Gastrocnemius medialis (tissue), 4 donors: ENCODE data around the gene SEC11A. TPM values are rescaled to one million over a fixed set of nuclear protein-coding genes. Genes with fewer than 3 reads are reported as not detected.

ENCODE experiments used
- ATAC-seq, 2 donors: fragments of 150-250 bp; one replicate each; pipeline ENCODE4 v1.9.1; 2016
- DNase-seq, 2 donors: peaks; one replicate each; pipeline ENCODE4 v3.0.0-alpha.2; 2019
- H3K27ac ChIP-seq, 4 donors: fragments of 200-600 bp; sonication (generic); 1 replicate in 1 of 4; 2 replicates in 3 of 4; pipeline ENCODE4 v1.5.1; 2016 to 2018; ENCODE audit warnings: mild to moderate bottlenecking in 2 of 4, moderate library complexity in 1 of 4
- H3K27me3 ChIP-seq, 3 donors: fragments of 200-600 bp; sonication (generic) in 2 of 3; 1 replicate in 1 of 3; 2 replicates in 2 of 3; pipeline versions ENCODE4 v1.5.1 to v1.6.0; 2016 to 2019; ENCODE audit warnings: mild to moderate bottlenecking in 1 of 3, moderate library complexity in 1 of 3
- H3K36me3 ChIP-seq, 2 donors: fragments of 200-600 bp; sonication (generic) in 1 of 2; one replicate each; pipeline ENCODE4 v1.5.1; 2017 to 2018
- H3K4me1 ChIP-seq, 2 donors: fragments of 200-600 bp; sonication (generic) in 1 of 2; one replicate each; pipeline ENCODE4 v1.5.1; 2016 to 2017; ENCODE audit warnings: mild to moderate bottlenecking in 2 of 2
- H3K4me3 ChIP-seq, 4 donors: fragments of 200-600 bp; sonication (generic) in 3 of 4; 1 replicate in 1 of 4; 2 replicates in 3 of 4; pipeline ENCODE4 v1.5.1; 2016 to 2019; ENCODE audit warnings: mild to moderate bottlenecking in 2 of 4
- H3K9me3 ChIP-seq, 3 donors: fragments of 200-600 bp; sonication (generic) in 2 of 3; 1 replicate in 1 of 3; 2 replicates in 2 of 3; pipeline ENCODE4 v1.5.1; 2016 to 2019
- CTCF ChIP-seq, 5 experiments: fragments of 450-650 bp in 3 of 5; fragments of 200-600 bp in 2 of 5; sonication (generic) in 2 of 5; IDR thresholded peaks in 4 of 5; conservative IDR thresholded peaks in 1 of 5; 1 replicate in 4 of 5; 2 replicates in 1 of 5; pipeline ENCODE4 v1.5.1; 2016 to 2019; ENCODE audit warnings: antibody characterized with exemption in 5 of 5, mild to moderate bottlenecking in 3 of 5, moderate library complexity in 3 of 5
- POLR2A ChIP-seq, 2 donors: fragments of 450-650 bp; IDR thresholded peaks; one replicate each; pipeline ENCODE4 v1.6.1; 2017; ENCODE audit warnings: antibody characterized with exemption in 2 of 2, mild to moderate bottlenecking in 2 of 2, moderate library complexity in 2 of 2
- in situ Hi-C, 4 donors: fragments of 200-750 bp; cut with MboI; loops; one replicate each; pipeline versions ENCODE4 v1.15.0 to v1.8.0; 2017; ENCODE audit warnings: low sequenced_read_pairs in 4 of 4
- intact Hi-C: fragments of 100-400 bp; cut with DNase I; formaldehyde crosslinking; loops from one replicate; pipeline ENCODE4 v1.15.1; 2023; ENCODE audit warnings: low total_unique reads
- total RNA-seq, 4 donors: library from RNA; depleted of rRNA; stranded (reverse); fragments of >200 nt; gene quantifications; one replicate each; pipeline versions ENCODE4 v1.1.0 to v1.2.3, GENCODE V29; 2016

Gene SEC11A
- total RNA-seq, 4 donors from 2014 or later: 90.2 to 127 (median 118) TPM

DNA sequence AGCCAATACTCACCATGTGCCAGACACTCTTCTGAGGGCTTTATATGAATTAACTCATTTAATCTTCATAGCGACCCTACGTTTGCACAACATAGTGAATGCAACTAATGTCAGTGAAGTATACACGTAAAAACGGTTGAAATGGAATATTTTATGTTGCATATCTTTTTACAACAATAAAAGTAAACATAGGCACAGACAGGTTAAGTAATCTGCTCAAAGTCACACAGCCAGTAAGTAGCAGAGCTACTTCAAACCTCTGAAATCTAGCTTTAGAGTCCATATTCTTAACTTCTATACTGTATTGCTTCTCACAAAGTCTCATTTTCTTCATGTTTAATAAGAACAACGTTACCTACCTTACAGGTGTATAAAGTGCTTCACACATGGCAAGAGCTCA lies 1.6 kb downstream of the SEC11A start:
- H3K4me3 ChIP-seq: peak overlapping the region in 2 of 4 donors; percentile 93 to 94
- intact Hi-C loops: no loop called here

DNA sequence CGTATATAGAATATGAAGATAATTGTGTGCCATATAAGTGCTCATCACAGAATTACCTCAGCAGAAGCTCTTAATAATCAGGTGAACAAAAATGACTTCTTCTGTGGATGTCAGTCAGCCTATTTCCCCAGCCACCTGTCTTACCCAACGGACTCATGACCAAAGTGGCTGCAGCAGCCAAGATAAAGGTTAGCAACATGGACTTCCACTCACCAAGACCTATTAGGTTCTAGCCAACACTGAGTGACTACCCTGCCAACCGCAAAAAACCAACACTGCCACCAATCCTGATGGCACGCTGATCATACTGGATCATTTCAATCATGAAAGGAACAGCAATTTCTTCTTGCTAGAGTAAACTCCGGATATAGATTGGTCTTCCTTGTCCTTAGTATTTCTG lies 12.1 kb downstream of the SEC11A start:
- TF ChIP-seq POLR2A (IDR thresholded peaks at IDR 0.05) (no peak), CTCF (IDR thresholded peaks at IDR 0.05 in 4 of 5, conservative IDR thresholded peaks at IDR 0.05 in 1 of 5) (no peak)
- Histone ChIP-seq H3K9me3 (no peaks in the 10 kb centered on the region), H3K36me3 (no peaks in the 10 kb centered on the region), H3K4me1 (peaks cover 9 to 28% of the 10 kb centered on the region in 2 donors), H3K27ac (peak overlapping the region in 3 of 4 donors; percentile 20 to 62 (median 51)), H3K4me3 (no peak overlapping the region), H3K27me3 (no peaks in the 10 kb centered on the region)
- ATAC-seq (no peak), DNase-seq (no peak)
- in situ Hi-C loops (no loop called here), intact Hi-C loops (loop anchor here (5.0 kb wide), 1 partner anchor 52 kb away; the partner anchor contains the start of gene WDR73)

More for the DNA sequence above, 1.6 kb downstream of the SEC11A start:
- TF ChIP-seq CTCF (IDR thresholded peaks at IDR 0.05 in 4 of 5, conservative IDR thresholded peaks at IDR 0.05 in 1 of 5) (no peak), POLR2A (IDR thresholded peaks at IDR 0.05) (no peak)
- ATAC-seq (no peak), DNase-seq (no peak)
- Histone ChIP-seq H3K27me3 (no peaks in the 10 kb centered on the region), H3K27ac (peak overlapping the region; percentile 95 to 97 (median 96)), H3K36me3 (peaks cover 0 to 23% of the 10 kb centered on the region in 2 donors), H3K9me3 (no peaks in the 10 kb centered on the region), H3K4me1 (peaks cover 29 to 30% of the 10 kb centered on the region in 2 donors)
- in situ Hi-C loops: no loop called here

- Histone ChIP-seq H3K9me3 (no peaks in the 10 kb centered on the region), H3K27ac (peak overlapping the region; percentile 20 to 62 (median 38)), H3K27me3 (no peaks in the 10 kb centered on the region), H3K36me3 (no peaks in the 10 kb centered on the region), H3K4me1 (peaks cover 9 to 28% of the 10 kb centered on the region in 2 donors), H3K4me3 (no peak overlapping the region)
- in situ Hi-C loops (no loop called here), intact Hi-C loops (loop anchor here (5.0 kb wide), 1 partner anchor 51 kb away; the partner anchor contains the start of gene WDR73)
- ATAC-seq (peak; percentile 55 to 77), DNase-seq (peak; percentile 32 to 37)
- no peak for TF ChIP-seq CTCF (IDR thresholded peaks at IDR 0.05 in 4 of 5, conservative IDR thresholded peaks at IDR 0.05 in 1 of 5)
- no peak for TF ChIP-seq POLR2A (IDR thresholded peaks at IDR 0.05)
Measured at GRCh38 chr15:84702961-84703482, 12.9 kb downstream of the SEC11A start.

GRCh38 chr15:84699538-84700191 lies 16.3 kb downstream of the SEC11A start:
- DNase-seq (no peak), ATAC-seq (no peak)
- H3K27me3 ChIP-seq: no peaks in the 10 kb centered on the region
- H3K36me3 ChIP-seq: no peaks in the 10 kb centered on the region
- no peak overlapping the region for H3K27ac ChIP-seq
- in situ Hi-C loops (no loop called here), intact Hi-C loops (loop anchor here (5.0 kb wide), 1 partner anchor 47 kb away; the partner anchor contains the start of gene WDR73)
- no peaks in the 10 kb centered on the region for H3K9me3 ChIP-seq
- TF ChIP-seq POLR2A (IDR thresholded peaks at IDR 0.05) (no peak), CTCF (IDR thresholded peaks at IDR 0.05 in 4 of 5, conservative IDR thresholded peaks at IDR 0.05 in 1 of 5) (no peak)
- peaks cover 17 to 24% of the 10 kb centered on the region in 2 donors for H3K4me1 ChIP-seq
- H3K4me3 ChIP-seq: no peak overlapping the region
